Hepatocyte (in vitro differentiated cells): ENCODE measurements around the gene MEGF11.

Source experiments
- EZH2 ChIP-seq: fragments of 200-600 bp; sonication (generic); IDR thresholded peaks from 2 replicates; pipeline ENCODE4 v1.6.1; 2016; ENCODE audit warnings: antibody characterized with exemption, mild to moderate bottlenecking, borderline replicate concordance
- EZH2phosphoT487 ChIP-seq: fragments of 200-600 bp; sonication (generic); IDR thresholded peaks from one replicate; pipeline ENCODE4 v1.6.1; 2018; ENCODE audit warnings: antibody characterized with exemption, mild to moderate bottlenecking, low read depth, moderate library complexity; ENCODE audit not compliant: unreplicated experiment, severe bottlenecking
- TF ChIP-seq, protein P1 (sequence below): fragments of 200-600 bp; sonication (generic); IDR thresholded peaks from 2 replicates; pipeline ENCODE4 v1.5.1; 2016; ENCODE audit warnings: antibody characterized with exemption, mild to moderate bottlenecking; ENCODE audit not compliant: poor library complexity

DNA sequence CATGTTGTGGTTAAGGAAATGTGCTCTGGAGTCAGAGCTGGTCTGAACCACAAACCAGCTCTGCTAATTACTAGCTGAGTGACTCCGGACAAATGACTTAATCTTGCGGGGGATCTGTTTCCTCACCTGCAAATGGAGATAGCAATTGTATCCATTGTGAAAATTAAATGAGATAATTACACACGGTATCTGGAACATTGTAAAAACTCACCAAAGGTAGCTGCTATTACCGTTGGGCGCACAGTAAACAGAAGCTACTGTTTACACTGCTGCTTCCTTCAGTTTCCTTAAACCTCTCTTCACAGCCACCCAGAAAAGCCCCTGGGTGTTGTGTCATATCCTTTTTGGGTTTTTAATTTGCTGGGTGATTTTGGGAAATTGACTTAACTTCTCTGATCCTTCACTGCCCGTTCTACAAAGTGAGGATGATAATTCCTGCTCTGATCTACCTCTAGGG lies 107.8 kb downstream of the MEGF11 start:
- no peak for TF ChIP-seq EZH2
- no peak for TF ChIP-seq EZH2phosphoT487
- TF ChIP-seq, protein P1, sequence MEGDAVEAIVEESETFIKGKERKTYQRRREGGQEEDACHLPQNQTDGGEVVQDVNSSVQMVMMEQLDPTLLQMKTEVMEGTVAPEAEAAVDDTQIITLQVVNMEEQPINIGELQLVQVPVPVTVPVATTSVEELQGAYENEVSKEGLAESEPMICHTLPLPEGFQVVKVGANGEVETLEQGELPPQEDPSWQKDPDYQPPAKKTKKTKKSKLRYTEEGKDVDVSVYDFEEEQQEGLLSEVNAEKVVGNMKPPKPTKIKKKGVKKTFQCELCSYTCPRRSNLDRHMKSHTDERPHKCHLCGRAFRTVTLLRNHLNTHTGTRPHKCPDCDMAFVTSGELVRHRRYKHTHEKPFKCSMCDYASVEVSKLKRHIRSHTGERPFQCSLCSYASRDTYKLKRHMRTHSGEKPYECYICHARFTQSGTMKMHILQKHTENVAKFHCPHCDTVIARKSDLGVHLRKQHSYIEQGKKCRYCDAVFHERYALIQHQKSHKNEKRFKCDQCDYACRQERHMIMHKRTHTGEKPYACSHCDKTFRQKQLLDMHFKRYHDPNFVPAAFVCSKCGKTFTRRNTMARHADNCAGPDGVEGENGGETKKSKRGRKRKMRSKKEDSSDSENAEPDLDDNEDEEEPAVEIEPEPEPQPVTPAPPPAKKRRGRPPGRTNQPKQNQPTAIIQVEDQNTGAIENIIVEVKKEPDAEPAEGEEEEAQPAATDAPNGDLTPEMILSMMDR, result no peak
